ENCODE data around the gene ATP12A.

The ATP12A gene

GRCh38 chr13:24638096-24638495 is 42.1 kb upstream of the ATP12A start:
- ChIA-PET CTCF (interaction anchor here (0.9 kb wide), 1 partner anchor 10 kb away, joined by 3 read pairs; no protein-coding TSS in a partner anchor), POLR2A (no interaction called here)
- DNase-seq (ENCODE audit: extremely low spot score), result no peak
- TF ChIP-seq ARNT (IDR thresholded peaks at IDR 0.05), result no peak
- no peak for TF ChIP-seq BHLHE40 (IDR thresholded peaks at IDR 0.05; ENCODE audit: borderline replicate concordance)
- no peak for TF ChIP-seq PKNOX1 (IDR thresholded peaks at IDR 0.05)
- TF ChIP-seq HDGF (IDR thresholded peaks at IDR 0.05; ENCODE audit: borderline replicate concordance), result no peak
- TF ChIP-seq ELF4 (IDR thresholded peaks at IDR 0.05), result no peak

- ChIA-PET CTCF (interaction anchor here (0.7 kb wide), 1 partner anchor 339 kb away, joined by 3 read pairs; no protein-coding TSS in a partner anchor), POLR2A (no interaction called here)
- TF ChIP-seq CTBP1 (IDR thresholded peaks at IDR 0.05; ENCODE audit: borderline replicate concordance) (no peak), LEF1 (IDR thresholded peaks at IDR 0.05; ENCODE audit: borderline replicate concordance) (no peak), NFRKB (IDR thresholded peaks at IDR 0.05) (no peak), ELF4 (IDR thresholded peaks at IDR 0.05) (no peak), ARNT (IDR thresholded peaks at IDR 0.05) (no peak), FOXK2 (IDR thresholded peaks at IDR 0.05) (no peak), FOXM1 (IDR thresholded peaks at IDR 0.05; ENCODE audit: borderline replicate concordance) (no peak), SUZ12 (IDR thresholded peaks at IDR 0.05) (no peak), BHLHE40 (IDR thresholded peaks at IDR 0.05; ENCODE audit: borderline replicate concordance) (no peak), ZNF384 (IDR thresholded peaks at IDR 0.05) (no peak)
- DNase-seq (ENCODE audit: extremely low spot score), result no peak
Measured at GRCh38 chr13:24640752-24641151, 39.5 kb upstream of the ATP12A start.

- ChIA-PET POLR2A (no interaction called here), CTCF (no interaction called here)
- DNase-seq (ENCODE audit: extremely low spot score), result no peak
- TF ChIP-seq NFRKB (IDR thresholded peaks at IDR 0.05) (no peak), L3MBTL2 (conservative IDR thresholded peaks at IDR 0.05) (no peak), SUZ12 (IDR thresholded peaks at IDR 0.05) (no peak), LEF1 (IDR thresholded peaks at IDR 0.05; ENCODE audit: borderline replicate concordance) (no peak), SP1 (IDR thresholded peaks at IDR 0.05) (no peak), ARNT (IDR thresholded peaks at IDR 0.05) (no peak), FOXM1 (IDR thresholded peaks at IDR 0.05; ENCODE audit: borderline replicate concordance) (no peak), FOXA1 (IDR thresholded peaks at IDR 0.05) (no peak), FOXK2 (IDR thresholded peaks at IDR 0.05) (no peak), HDGF (IDR thresholded peaks at IDR 0.05; ENCODE audit: borderline replicate concordance) (no peak), ELF4 (IDR thresholded peaks at IDR 0.05) (no peak), TARDBP (IDR thresholded peaks at IDR 0.05) (no peak)
Measured at GRCh38 chr13:24642219-24642618, 38.0 kb upstream of the ATP12A start.

- TF ChIP-seq FOXM1 (IDR thresholded peaks at IDR 0.05; ENCODE audit: borderline replicate concordance) (no peak), SP1 (IDR thresholded peaks at IDR 0.05) (no peak), PKNOX1 (IDR thresholded peaks at IDR 0.05) (no peak), HDGF (IDR thresholded peaks at IDR 0.05; ENCODE audit: borderline replicate concordance) (no peak), ELF4 (IDR thresholded peaks at IDR 0.05) (no peak), ARNT (IDR thresholded peaks at IDR 0.05) (no peak), TARDBP (IDR thresholded peaks at IDR 0.05) (no peak), L3MBTL2 (conservative IDR thresholded peaks at IDR 0.05) (no peak), BHLHE40 (IDR thresholded peaks at IDR 0.05; ENCODE audit: borderline replicate concordance) (no peak), FOXK2 (IDR thresholded peaks at IDR 0.05) (no peak), CTBP1 (IDR thresholded peaks at IDR 0.05; ENCODE audit: borderline replicate concordance) (no peak), NFRKB (IDR thresholded peaks at IDR 0.05) (no peak), ZNF384 (IDR thresholded peaks at IDR 0.05) (no peak), SUZ12 (IDR thresholded peaks at IDR 0.05) (no peak), FOXA1 (IDR thresholded peaks at IDR 0.05) (no peak), LEF1 (IDR thresholded peaks at IDR 0.05; ENCODE audit: borderline replicate concordance) (no peak)
- CTCF ChIA-PET, result no interaction called here
- DNase-seq (ENCODE audit: extremely low spot score), result no peak
- POLR2A ChIA-PET, result no interaction called here
Measured at GRCh38 chr13:24644036-24644435, 36.2 kb upstream of the ATP12A start.

GRCh38 chr13:24648271-24648670 is 31.9 kb upstream of the ATP12A start:
- CTCF ChIA-PET, result no interaction called here
- no peak for DNase-seq (ENCODE audit: extremely low spot score)
- TF ChIP-seq ZNF384 (IDR thresholded peaks at IDR 0.05), result no peak
- TF ChIP-seq NFRKB (IDR thresholded peaks at IDR 0.05), result no peak
- TF ChIP-seq BHLHE40 (IDR thresholded peaks at IDR 0.05; ENCODE audit: borderline replicate concordance), result no peak
- TF ChIP-seq PKNOX1 (IDR thresholded peaks at IDR 0.05), result no peak
- TF ChIP-seq ELF4 (IDR thresholded peaks at IDR 0.05), result no peak
- no peak for TF ChIP-seq HDGF (IDR thresholded peaks at IDR 0.05; ENCODE audit: borderline replicate concordance)
- POLR2A ChIA-PET, result no interaction called here

- no peak for DNase-seq (ENCODE audit: extremely low spot score)
- no peak for TF ChIP-seq SP1 (IDR thresholded peaks at IDR 0.05)
- TF ChIP-seq L3MBTL2 (conservative IDR thresholded peaks at IDR 0.05), result no peak
- no peak for TF ChIP-seq FOXA1 (IDR thresholded peaks at IDR 0.05)
- TF ChIP-seq PKNOX1 (IDR thresholded peaks at IDR 0.05), result no peak
- no peak for TF ChIP-seq FOXK2 (IDR thresholded peaks at IDR 0.05)
- no peak for TF ChIP-seq CTBP1 (IDR thresholded peaks at IDR 0.05; ENCODE audit: borderline replicate concordance)
- TF ChIP-seq FOXM1 (IDR thresholded peaks at IDR 0.05; ENCODE audit: borderline replicate concordance), result no peak
- no peak for TF ChIP-seq ELF4 (IDR thresholded peaks at IDR 0.05)
- POLR2A ChIA-PET, result no interaction called here
- CTCF ChIA-PET, result no interaction called here
Measured at GRCh38 chr13:24648983-24649687, 31.1 kb upstream of the ATP12A start.

Measured in HEK293T (cell line).